Measurements from ENCODE around the gene SHROOM3.

DNA sequence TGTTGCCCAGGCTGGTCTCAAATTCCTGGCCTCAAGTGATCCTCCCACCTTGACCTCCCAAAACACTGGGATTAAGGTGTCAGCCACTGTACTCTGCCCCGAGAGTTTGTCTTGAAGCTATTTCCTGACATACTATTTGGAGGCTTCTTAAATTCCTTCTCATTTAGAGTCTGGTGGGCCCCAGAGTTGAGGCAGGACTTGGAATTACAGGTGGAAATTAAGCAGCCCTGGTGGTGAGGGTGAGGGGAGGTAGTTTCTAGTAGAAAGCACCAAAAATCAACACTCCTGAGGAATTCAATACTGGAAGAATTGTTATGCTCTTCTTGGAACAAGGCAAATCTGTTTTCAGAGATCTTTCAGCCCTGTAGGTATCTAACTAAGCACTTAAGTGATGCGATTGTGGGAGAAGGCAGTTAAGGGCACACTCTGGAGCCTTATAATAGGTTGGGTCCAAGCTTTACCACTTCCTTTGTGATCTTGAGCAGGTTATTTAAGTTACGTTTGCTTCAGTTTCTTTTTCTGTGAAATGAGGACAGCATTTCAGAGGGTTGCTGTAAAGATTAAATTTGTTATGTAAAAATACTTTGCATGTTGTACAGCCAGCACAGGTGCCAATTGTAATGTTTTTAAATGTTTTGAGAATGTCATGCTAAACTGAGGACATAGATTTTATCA is 262.2 kb downstream of the SHROOM3 start:
- TF ChIP-seq, protein P1, sequence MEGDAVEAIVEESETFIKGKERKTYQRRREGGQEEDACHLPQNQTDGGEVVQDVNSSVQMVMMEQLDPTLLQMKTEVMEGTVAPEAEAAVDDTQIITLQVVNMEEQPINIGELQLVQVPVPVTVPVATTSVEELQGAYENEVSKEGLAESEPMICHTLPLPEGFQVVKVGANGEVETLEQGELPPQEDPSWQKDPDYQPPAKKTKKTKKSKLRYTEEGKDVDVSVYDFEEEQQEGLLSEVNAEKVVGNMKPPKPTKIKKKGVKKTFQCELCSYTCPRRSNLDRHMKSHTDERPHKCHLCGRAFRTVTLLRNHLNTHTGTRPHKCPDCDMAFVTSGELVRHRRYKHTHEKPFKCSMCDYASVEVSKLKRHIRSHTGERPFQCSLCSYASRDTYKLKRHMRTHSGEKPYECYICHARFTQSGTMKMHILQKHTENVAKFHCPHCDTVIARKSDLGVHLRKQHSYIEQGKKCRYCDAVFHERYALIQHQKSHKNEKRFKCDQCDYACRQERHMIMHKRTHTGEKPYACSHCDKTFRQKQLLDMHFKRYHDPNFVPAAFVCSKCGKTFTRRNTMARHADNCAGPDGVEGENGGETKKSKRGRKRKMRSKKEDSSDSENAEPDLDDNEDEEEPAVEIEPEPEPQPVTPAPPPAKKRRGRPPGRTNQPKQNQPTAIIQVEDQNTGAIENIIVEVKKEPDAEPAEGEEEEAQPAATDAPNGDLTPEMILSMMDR (conservative IDR thresholded peaks at IDR 0.05 in 1 of 2, IDR thresholded peaks at IDR 0.05 in 1 of 2; ENCODE audit: extremely low read depth in 1 of 2, insufficient read depth in 1 of 2, low read depth in 1 of 2, low read length in 2 of 2) = no peak
- TF ChIP-seq EZH2 (IDR thresholded peaks at IDR 0.05; ENCODE audit: borderline replicate concordance, low read length) = no peak

Measured in mammary epithelial cell (primary cell).